EH (cell line): Measurements from ENCODE around the gene OR2T12.
"Not testable (repeated sequence)": the region's sequence is repeated elsewhere in the genome, so short reads cannot be mapped to it uniquely, and the experiment has no call there.

ENCODE experiments used
- DNase-seq: peaks from one replicate; pipeline ENCODE4 v3.0.0-alpha.2; 2015; ENCODE audit warnings: low read depth

Gene OR2T12, protein sequence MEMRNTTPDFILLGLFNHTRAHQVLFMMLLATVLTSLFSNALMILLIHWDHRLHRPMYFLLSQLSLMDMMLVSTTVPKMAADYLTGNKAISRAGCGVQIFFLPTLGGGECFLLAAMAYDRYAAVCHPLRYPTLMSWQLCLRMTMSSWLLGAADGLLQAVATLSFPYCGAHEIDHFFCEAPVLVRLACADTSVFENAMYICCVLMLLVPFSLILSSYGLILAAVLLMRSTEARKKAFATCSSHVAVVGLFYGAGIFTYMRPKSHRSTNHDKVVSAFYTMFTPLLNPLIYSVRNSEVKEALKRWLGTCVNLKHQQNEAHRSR

DNA sequence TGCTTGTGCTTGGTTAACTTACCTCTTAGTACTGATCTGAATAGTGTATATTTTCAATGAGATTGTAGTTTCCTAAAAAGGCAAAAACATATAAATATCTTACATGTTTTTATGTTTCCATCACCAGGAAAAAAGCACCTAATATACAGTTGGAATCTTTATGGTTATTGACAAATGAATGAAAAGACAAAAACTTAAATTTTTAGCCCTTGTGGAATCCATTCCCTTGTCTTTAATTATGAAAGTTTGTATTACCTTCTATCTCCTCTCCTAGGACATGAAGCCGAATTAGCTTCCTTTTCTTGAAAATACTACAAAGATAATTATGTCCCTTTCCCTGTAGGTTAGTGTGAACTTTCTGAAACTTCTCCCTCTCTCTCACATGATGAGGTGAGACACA is at the start of gene OR2T12:
OR2T12 (minus strand) TSS at position 101 of the 400 bp plus-strand sequence. CDS start 7,846 bp downstream, outside the sequence.
- no peak for DNase-seq

DNA sequence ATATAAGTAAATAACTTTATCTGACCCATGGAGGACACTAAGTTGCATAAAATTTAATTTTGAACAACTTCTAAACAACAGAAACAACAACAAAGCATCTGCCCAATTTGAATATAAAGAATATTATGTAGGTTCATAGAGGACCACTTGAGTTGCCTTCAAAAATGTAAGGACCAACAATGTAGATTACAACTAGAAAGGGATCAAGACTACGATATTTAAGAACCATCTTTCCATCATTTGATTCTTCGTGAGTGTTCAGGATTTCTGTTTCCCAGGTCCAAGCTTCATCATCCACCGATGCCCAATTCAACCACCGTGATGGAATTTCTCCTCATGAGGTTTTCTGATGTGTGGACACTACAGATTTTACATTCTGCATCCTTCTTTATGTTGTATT is 45.3 kb upstream of the OR2T12 start, which contains the start of gene OR14C36:
OR14C36 (plus strand) TSS at position 301 of the 400 bp plus-strand sequence; CDS start at position 301, 0 bp downstream.
- DNase-seq, result no peak

DNA sequence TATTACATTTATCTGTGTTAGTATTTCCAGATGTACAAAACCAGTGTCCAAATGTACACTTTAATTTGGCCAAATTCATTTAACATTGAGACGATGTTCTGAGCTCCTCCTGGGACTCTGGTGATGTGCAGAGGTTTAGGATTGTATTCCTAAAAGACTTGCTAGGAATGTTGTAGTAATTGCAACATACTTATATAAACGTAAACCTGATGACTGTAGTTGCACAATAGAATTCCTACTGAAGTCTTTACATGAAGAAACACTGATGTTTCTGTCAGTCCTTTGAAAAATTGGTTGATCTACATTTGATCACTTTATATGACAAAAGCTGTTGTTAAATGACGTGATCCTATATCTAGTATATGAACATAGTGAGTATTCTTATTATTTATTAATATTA is 40.2 kb upstream of the OR2T12 start:
- DNase-seq, result no peak

DNA sequence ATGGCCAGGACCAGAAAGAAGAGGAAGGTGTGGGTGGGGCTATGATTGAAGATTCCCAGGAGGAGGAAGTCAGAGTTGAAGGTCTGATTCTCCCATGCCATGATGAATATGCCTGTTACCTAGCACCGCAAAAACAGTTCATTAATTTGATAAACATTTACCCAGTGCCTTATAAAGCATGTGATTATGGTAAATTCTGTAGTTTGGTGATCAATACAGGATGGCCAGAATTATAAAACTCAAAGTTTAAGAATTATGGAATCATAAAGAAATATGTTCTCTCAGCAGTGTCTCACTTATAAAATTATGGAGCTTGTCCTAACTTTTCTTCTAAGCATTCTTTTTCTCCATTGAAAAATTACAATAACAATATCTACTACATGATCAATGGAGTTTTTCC is 21.2 kb upstream of the OR2T12 start, which contains the start of gene OR2M7:
OR2M7 (minus strand) TSS at position 101 of the 400 bp plus-strand sequence; CDS start at position 101, 0 bp downstream.
- DNase-seq, result no peak

DNA sequence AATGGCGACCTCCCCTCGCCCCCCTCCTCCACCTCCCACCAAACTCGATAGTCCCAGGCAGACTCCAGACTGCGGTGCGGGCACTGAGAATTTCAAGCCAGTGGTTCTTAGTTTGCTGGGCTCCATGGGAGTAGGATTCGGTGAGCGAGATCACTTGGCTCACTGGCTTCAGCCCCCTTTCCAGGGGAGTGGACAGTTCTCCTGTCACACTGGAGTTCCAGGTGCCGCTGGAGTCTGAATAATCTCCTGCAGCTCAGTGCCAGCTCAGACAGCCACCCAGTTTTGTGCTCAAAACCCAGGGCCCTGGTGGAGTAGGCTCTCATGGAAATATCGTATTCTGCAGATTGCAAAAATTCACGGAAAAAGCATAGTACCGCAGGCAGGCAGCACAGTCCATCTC is 13.6 kb upstream of the OR2T12 start:
- DNase-seq, result no peak

DNA sequence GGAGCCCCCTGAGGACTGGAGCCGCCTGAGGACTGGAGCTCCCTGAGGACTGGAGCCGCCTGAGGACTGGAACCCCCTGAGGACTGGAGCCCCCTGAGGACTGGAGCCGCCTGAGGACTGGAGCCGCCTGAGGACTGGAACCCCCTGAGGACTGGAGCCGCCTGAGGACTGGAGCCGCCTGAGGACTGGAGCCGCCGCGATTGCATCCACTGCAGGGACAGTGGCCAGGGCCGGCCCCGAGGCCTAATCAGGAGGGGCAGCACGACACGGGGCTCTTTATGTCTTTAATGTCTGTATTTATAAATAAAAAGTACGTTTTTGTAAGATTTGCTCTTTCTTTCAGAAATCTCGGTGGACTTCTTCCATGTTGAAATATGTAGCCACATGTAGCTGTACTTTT is 3.5 kb upstream of the OR2T12 start:
- DNase-seq, result not testable (repeated sequence)

DNA sequence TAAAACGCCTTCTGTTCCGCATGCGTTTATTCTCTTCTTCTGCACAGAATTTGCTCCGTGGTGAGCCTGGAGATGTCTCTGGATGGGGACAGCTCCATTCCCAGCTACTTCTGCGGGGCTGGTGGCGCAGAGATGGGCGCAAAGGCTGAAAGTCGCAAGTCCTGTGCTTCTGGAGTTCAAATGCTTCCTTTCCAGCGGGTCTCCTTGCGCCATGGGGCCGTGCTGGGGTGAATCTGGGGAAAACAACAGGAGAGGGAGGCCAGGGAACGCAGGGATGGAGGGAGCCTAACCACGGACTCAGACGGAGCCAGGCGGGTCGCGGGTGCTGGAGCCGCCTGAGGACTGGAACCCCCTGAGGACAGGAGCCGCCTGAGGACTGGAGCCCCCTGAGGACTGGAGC is 2.9 kb upstream of the OR2T12 start:
- DNase-seq, result no peak

DNA sequence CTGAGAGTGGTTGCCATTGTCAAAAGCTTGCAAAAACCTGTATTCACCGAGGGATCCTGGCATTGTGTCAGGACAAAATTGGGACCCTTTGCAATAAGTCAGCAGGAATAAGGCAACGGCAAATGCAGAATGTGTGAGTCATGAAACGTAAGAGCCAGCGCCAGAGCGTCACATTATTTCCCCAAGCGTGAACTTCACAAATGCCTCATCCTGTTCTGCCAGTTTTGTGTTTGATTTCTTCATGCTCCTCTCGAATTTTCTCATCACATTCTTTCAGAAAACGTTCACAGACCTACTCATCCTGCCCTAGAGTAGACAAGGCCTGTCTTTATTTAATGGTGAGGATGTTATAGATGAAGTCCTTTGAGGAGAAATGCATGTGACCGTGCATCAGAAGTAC is 2.4 kb upstream of the OR2T12 start:
- not testable (repeated sequence) for DNase-seq

DNA sequence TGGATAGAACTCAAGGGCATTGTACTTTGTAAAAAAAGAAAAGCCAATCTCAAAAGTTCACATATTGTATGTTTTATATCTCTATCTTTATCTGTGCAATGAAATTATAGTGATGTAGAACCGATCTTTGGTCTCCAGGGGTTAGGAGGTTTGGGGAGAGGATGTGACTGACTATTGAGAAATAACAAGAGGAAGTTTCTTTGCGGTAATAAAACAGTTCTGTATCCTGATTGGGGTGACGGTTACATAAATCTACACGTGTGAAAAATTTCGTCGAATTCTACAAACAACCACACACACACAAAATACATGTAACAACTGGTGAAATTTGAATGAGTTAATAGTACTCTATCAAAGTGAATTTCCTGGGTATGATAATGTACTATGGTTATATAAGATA is 14.8 kb downstream of the OR2T12 start:
- no peak for DNase-seq

DNA sequence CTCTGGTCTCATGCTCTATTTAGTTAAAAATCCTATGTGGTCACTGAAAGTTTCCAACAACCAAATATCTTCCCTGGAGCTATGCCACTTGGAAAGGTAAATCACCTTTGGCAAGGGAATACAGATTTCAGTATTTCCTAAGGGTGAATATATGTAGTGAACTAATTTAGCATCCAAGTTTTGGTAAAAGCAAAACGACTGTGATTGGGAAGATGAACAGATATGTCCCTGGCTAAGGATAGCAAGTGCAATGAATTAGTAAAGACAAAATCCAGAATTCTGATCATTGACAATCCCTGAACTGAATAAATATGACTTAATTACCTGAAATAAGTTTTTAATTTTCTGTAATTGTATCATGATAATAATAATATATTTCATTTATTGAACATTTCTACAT is 25.3 kb downstream of the OR2T12 start, which contains the start of gene OR2T33:
OR2T33 (minus strand) TSS at position 101 of the 400 bp plus-strand sequence. CDS start 4,162 bp downstream, outside the sequence.
- no peak for DNase-seq

DNA sequence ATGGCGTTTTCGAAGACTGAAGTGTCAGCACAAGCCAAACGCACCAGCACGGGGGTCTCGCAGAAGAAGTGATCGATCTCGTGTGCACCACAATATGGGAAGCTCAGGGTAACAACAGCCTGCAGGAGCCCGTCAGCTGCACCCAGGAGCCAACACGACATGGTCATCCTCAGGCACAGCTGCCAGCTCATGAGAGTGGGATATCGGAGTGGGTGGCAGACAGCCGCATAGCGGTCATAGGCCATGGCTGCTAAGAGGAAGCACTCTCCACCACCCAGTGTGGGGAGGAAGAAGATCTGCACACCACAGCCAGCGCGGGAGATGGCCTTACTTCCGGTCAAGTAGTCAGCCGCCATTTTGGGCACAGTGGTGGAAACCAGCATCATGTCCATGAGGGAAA is 30.0 kb downstream of the OR2T12 start:
- DNase-seq, result not testable (repeated sequence)

DNA sequence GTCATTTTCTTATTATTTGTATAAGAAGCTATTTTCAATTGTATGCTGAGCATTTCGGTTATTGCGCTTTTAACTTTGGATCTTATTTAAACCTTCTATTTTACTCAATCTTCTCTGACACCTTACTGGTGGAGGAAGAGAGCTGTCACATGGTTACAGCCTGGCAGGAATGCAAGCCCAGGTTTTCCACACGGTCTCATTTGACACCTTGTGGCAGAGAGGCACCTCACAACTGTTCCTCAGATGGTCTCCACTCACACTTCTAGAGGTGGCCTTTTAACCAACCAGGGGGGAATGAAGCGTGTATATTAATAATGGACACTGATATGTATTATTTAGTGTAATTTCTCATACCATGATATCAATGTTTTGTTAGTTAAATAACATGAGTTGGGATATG is 35.0 kb downstream of the OR2T12 start:
- no peak for DNase-seq

DNA sequence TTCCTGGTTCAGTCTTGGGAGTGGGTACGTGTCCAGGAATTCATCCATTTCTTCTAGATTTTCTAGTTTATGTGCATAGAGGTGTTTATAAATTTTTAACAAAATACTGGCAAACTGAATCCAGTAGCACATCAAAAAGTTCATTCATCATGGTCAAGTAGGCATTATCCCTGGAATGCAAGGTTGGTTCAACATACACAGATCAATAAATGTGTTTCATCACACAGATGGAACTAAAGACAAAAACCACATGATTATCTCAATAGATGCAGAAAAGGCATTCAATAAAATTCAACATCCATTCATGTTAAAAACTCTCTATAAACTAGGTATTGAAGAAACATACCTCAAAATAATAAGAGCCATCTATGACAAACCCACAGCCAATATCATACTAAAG is 43.9 kb downstream of the OR2T12 start:
- DNase-seq, result not testable (repeated sequence)

DNA sequence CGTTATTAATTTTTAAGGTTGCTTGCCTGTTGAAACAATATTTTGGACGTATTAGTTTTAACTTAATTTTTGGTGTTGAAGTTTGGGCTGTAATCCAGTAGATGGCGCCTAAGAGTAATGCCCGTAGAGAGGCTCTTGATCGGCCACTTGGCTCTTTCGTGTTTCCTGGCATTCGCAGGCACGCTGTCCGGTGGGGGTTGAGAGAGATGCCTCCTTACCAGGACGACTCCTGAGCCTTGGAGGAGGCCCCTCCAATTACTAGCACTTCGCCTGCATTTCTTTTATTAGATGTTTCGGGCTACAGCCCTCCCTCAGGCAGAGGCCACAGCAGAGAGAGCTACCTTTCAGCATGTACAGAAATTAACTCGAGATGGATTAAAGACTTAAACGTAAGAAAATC is 60.0 kb downstream of the OR2T12 start:
- DNase-seq, result peak; percentile 11
